Spinal cord (tissue), 10 donors: ENCODE results near the gene MGST2. TPM values are rescaled to one million over a fixed set of nuclear protein-coding genes. Genes with fewer than 3 reads are reported as not detected.

ENCODE experiments used
- DNase-seq, 6 donors: peaks; one replicate each; pipeline versions ENCODE4 v3.0.0 to v3.0.0-alpha.2; 2013 to 2015; ENCODE audit warnings: low spot score in 6 of 6, low read depth in 4 of 6
- H3K27ac ChIP-seq: one replicate; pipeline ENCODE4 v1.5.1; 2013; ENCODE audit warnings: low read depth, low read length, control low read depth
- H3K27me3 ChIP-seq: one replicate; pipeline ENCODE4 v1.6.1; 2013; ENCODE audit warnings: low read length; ENCODE audit not compliant: control insufficient read depth, insufficient read depth
- H3K36me3 ChIP-seq: one replicate; pipeline ENCODE4 v1.6.1; 2013; ENCODE audit warnings: low read length; ENCODE audit not compliant: control insufficient read depth, insufficient read depth
- H3K4me1 ChIP-seq: one replicate; pipeline ENCODE4 v1.6.1; 2013; ENCODE audit warnings: low read length; ENCODE audit not compliant: control insufficient read depth, insufficient read depth
- H3K4me3 ChIP-seq: one replicate; pipeline ENCODE4 v1.5.1; 2013; ENCODE audit warnings: low read depth, low read length, control low read depth
- H3K9me3 ChIP-seq: one replicate; pipeline ENCODE4 v1.6.1; 2013; ENCODE audit warnings: low read length; ENCODE audit not compliant: control insufficient read depth, insufficient read depth
- WGBS: methylation state at CpG from one replicate; pipeline ENCODE4 v1.1.5; 2013; ENCODE audit warnings: missing lambda C conversion rate; ENCODE audit not compliant: insufficient coverage; 5-methylcytosine and 5-hydroxymethylcytosine counted together
- polyA plus RNA-seq, 2 donors: library from polyadenylated mRNA; unstranded; fragments of 120-200 nt; gene quantifications; one replicate each; pipeline ENCODE4 v1.2.1, GENCODE V29; 2013; ENCODE audit not compliant: insufficient read length in 2 of 2
- total RNA-seq, 2 donors: library from RNA; depleted of rRNA in 1 of 2; stranded (reverse); fragments of 120-200 nt in 1 of 2; fragments of >200 nt in 1 of 2; gene quantifications; one replicate each; pipeline versions ENCODE4 v1.2.3 to v1.2.4, GENCODE V29; 2013 to 2014
- donor health status: healthy.

MGST2 gene
- total and polyA plus RNA-seq, 4 donors, result 19.3 to 59.4 (median 25.0) TPM

DNA sequence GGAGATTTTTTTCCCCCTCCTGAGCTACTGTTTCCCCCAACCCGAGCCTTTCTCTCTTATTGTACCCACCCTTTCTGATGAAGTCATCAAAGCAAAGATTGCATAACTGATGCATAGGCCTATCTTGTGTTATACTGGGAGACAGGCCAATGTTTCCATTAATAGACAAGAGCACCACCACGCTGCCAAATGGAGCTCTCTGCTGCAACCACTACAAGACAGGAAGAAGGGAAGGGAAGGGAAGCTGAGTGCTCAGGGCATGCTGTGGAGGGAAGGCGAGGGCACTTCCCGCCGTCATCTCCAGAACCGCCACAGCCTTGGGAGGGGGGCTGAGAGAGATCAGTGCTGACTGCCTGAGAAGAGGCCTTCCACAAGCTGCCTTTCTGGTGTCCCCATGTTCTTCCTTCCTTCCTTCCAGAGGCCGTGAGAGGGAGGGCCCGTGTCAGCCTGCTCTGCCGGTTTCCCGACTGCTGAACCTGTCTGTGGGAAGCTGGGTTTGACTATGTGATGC, 75.0 kb downstream of the MGST2 start:
- peak in 2 of 6 donors; percentile 62 to 93 for DNase-seq
- WGBS, result no CpG with 5 or more reads among the region's 10 CpGs
- Histone ChIP-seq H3K36me3 (no peaks in the 10 kb centered on the region), H3K4me1 (peaks cover 18% of the 10 kb centered on the region), H3K27me3 (no peaks in the 10 kb centered on the region), H3K4me3 (no peak overlapping the region), H3K9me3 (no peaks in the 10 kb centered on the region), H3K27ac (peak overlapping the region; percentile 58)

DNA sequence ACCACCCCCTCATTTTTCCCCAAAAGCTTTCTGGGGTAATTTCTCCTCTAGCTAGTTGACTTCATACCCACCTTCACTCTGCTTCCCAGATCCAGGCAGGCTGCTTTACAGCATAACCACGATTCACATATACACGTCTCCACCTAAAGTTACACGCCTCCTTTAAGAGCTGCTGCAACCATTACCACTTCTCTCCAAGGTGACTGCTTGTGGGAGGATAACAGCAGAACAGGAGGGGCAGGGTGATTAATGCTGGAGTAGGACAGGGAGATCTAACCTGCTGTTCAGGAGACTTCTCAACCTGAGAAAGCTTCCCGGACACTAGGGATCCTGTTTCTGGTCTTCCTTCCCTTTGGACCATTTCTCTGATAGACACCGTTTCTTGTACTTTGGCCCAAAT, 77.4 kb downstream of the MGST2 start:
- Histone ChIP-seq H3K9me3 (no peaks in the 10 kb centered on the region), H3K4me1 (peaks cover 23% of the 10 kb centered on the region), H3K27me3 (no peaks in the 10 kb centered on the region), H3K4me3 (no peak overlapping the region), H3K36me3 (no peaks in the 10 kb centered on the region), H3K27ac (no peak overlapping the region)
- 61% methylated on average over 4 of the region's 5 CpGs for WGBS
- no peak for DNase-seq

DNA sequence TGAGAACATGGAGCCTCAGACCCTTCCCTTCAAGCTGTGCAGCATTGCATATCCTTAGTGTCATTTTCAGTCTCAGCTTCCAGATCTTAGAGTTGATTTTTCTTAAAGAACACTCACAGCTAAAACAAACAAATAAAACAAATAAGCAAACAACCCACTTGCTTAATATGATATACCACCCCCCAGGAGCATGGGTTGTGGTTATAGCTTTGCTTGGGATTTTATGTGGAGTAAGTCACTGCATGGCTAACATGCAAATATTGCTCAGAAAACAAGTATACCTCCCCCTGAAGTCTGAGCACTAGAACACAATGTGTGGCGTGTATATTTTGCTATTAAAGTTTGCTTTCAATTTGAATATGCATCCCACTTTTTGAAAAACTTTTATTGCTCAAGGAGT, 78.6 kb downstream of the MGST2 start:
- no peak for DNase-seq
- no peaks in the 10 kb centered on the region for H3K36me3 ChIP-seq
- WGBS, result no CpG with 5 or more reads among the region's 1 CpG
- no peaks in the 10 kb centered on the region for H3K27me3 ChIP-seq
- no peak overlapping the region for H3K27ac ChIP-seq
- H3K4me1 ChIP-seq, result peaks cover 23% of the 10 kb centered on the region
- no peaks in the 10 kb centered on the region for H3K9me3 ChIP-seq
- no peak overlapping the region for H3K4me3 ChIP-seq

DNA sequence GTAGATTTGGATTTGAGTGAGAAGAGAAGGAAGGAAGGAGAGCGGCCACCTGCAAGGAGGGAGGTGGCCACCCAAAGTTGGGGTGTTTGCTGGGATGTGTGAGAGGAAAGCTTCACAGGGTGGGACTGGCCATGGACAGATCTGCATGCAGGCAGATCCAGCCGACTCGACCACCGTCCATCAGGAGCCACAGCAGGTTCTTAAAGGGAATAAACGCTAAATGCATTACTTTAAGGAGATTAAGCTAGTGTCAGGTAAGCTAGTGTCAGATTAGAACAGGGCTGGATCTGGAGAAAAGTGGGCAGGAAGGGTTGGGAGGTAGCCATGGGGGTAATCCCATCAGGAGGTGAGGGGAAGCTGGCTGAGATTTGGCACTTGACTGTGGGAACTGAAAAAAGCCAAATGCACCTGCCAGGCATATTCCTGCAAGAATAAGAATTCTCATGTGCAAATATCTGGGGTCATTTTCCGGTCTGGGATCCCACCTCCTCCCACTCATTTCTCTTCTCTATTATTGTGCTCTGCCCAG, 79.6 kb downstream of the MGST2 start:
- Histone ChIP-seq H3K27ac (no peak overlapping the region), H3K27me3 (no peaks in the 10 kb centered on the region), H3K4me1 (peaks cover 19% of the 10 kb centered on the region), H3K4me3 (no peak overlapping the region), H3K9me3 (no peaks in the 10 kb centered on the region), H3K36me3 (no peaks in the 10 kb centered on the region)
- 100% methylated on average over 5 of the region's 6 CpGs for WGBS
- no peak for DNase-seq

DNA sequence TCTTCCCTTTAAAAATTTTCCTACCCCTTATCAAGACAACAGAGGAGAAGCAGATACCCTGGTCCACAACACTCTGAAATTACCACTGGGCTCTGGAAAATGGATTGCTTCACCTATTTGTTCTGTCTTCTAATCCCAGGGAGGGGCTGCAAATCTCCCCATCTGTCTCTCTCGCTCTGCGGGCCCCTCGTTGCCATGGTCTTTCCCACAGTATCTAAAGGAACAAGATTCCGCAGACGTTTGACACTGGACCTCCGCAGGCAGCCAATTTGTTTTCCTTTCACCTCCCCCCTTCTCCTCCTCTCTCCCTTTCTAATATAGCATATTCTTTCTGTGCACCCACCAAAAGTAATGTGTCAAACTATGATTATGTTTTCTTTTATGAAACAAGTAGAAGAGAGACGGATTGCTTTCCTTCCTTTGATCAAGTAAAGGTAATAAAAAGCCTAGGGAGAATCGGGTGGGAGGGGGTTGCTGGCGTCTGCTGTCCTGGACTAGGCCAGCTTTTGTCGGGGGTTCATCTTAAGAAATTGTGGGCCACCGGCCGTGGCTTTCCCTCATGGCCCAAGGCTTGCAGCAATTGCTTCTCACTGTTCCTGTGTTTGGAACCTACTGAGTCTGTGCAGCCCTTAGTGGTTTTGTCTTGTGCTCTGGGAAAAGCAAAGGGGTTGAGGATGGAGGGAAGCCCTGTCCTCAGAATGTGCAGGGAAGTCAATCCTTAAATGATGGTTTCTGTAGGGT, 81.0 kb downstream of the MGST2 start:
- peak in 2 of 6 donors; percentile 57 to 71 for DNase-seq
- WGBS, result 10% methylated on average over 9 of the region's 12 CpGs
- Histone ChIP-seq H3K9me3 (no peaks in the 10 kb centered on the region), H3K4me1 (peaks cover 10% of the 10 kb centered on the region), H3K4me3 (no peak overlapping the region), H3K36me3 (no peaks in the 10 kb centered on the region), H3K27ac (no peak overlapping the region), H3K27me3 (no peaks in the 10 kb centered on the region)

DNA sequence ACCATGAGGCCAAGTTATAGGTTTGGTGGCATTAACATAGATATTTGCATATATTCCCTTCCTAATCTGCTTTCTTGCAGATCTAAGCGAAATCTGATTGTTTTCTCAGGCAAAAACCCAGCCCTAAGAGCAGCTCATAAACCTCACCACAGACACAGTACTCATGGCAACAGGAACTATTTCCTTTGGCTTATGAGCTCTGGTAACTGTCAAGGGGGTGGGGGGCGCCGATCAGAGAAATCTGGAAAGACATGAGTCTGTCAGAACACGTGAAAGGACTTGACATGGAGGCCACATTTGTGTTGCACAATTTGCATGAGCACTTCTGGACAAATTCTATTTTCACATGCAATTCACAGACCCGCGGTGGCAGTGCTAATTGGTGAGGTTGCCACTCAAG, 83.7 kb downstream of the MGST2 start:
- H3K4me3 ChIP-seq, result no peak overlapping the region
- H3K27ac ChIP-seq, result no peak overlapping the region
- WGBS, result no CpG with 5 or more reads among the region's 6 CpGs
- no peaks in the 10 kb centered on the region for H3K9me3 ChIP-seq
- H3K27me3 ChIP-seq, result no peaks in the 10 kb centered on the region
- H3K36me3 ChIP-seq, result no peaks in the 10 kb centered on the region
- peak in 1 of 6 donors; percentile 81 for DNase-seq
- H3K4me1 ChIP-seq, result peaks cover 10% of the 10 kb centered on the region

DNA sequence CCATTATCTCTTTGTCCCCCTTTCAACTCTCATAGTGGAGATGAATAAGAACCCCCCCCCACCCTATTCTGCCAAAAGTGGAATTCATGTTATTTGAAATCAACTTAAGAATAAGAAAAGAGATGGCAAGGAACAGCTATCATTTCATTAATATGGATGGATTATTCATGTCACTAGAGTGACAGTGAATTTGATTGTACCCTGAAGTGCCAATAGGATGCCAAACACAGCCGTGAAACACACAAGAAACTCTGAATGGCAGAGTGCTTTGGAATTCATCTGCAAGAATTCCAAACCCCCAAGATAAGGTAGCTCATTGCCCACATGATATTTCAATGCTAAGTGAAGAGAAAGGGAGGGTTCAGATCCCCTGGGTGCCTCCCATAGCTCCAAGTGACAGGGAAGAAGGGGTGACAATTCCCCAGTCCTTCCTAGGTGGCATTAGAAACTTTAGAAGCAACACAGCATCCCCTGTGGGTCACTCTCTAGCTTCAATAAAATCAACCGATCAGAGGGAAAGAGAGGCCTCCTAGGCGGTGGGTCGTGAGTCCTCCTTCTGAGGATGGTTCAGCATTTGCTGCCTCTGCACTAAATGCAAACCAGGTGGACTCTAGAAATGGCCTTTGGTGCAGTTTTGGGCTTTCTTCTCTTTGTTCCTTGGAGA, 84.3 kb downstream of the MGST2 start:
- 71% methylated on average over 3 of the region's 4 CpGs for WGBS
- H3K4me3 ChIP-seq, result no peak overlapping the region
- H3K27me3 ChIP-seq, result no peaks in the 10 kb centered on the region
- H3K9me3 ChIP-seq, result no peaks in the 10 kb centered on the region
- peaks cover 10% of the 10 kb centered on the region for H3K4me1 ChIP-seq
- DNase-seq, result peak in 1 of 6 donors; percentile 52
- no peaks in the 10 kb centered on the region for H3K36me3 ChIP-seq
- no peak overlapping the region for H3K27ac ChIP-seq

DNA sequence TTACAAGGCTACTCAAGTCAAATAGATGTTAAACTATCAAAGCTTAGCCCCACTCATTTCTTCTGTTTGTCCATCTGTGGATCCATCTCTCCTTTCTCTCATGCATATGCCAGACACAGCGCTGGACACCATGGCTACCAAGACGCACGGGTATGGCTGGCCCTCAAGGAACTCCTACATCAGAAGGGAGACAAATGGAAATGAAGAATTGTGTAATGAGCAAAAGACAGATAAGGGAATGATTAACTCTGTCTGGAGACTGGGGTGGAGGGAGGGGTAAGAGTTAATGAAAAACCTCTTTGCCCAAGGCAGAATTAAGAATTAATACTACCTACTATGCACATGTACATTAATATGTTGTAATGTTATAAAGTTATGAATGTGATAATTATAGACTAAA, 88.1 kb downstream of the MGST2 start:
- DNase-seq, result no peak
- H3K4me3 ChIP-seq, result no peak overlapping the region
- no peak overlapping the region for H3K27ac ChIP-seq
- H3K9me3 ChIP-seq, result no peaks in the 10 kb centered on the region
- no peaks in the 10 kb centered on the region for H3K27me3 ChIP-seq
- H3K36me3 ChIP-seq, result no peaks in the 10 kb centered on the region
- WGBS, result no CpG with 5 or more reads among the region's 3 CpGs
- no peaks in the 10 kb centered on the region for H3K4me1 ChIP-seq
